ENCODE data around the gene TFPT.
"Not testable (repeated sequence)": the region's sequence is repeated elsewhere in the genome, so short reads cannot be mapped to it uniquely, and the experiment has no call there.

The TFPT gene

GRCh38 chr19:54114340-54115108, 933 bp downstream of the TFPT start:
- no peak for DNase-seq

DNA sequence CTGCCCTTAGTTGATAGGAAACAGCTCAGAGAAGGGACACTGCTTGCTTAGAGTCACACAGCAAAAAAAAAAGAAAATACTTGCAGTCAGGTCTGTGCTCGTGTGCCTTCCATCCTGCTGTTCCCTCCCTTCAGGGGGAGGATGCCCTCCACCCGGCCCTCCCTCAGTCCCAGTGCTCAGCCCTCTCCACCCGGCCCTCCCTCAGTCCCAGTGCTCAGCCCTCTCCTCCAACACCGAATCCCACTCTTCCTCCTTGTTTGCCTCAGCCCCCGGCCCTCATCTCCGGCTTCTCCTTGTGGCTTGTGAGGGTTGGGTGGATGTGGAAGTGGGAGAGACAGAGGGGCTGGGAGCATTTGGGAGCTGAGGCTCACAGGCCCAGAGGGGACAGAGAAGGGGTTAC, 5.8 kb downstream of the TFPT start:
- DNase-seq: no peak

DNA sequence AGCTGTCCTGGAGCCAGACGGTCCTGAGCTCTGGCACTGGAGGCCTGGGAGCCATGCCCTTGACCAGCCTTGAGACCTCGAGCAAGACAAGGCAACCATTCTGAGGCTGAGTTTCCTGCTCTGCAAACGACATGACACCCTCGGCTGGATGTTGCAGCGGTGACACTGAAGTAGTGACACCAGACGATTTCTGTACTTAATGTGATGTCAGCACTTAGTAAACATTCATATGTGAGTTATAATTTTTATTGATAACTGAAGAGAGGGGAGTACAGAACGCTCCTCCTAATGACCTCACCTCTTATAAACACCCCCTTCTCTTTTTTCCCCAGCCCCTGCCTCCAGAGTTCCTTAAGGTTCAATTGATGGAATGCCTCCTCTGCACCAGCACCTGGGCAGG, 7.0 kb downstream of the TFPT start:
- no peak for DNase-seq

DNA sequence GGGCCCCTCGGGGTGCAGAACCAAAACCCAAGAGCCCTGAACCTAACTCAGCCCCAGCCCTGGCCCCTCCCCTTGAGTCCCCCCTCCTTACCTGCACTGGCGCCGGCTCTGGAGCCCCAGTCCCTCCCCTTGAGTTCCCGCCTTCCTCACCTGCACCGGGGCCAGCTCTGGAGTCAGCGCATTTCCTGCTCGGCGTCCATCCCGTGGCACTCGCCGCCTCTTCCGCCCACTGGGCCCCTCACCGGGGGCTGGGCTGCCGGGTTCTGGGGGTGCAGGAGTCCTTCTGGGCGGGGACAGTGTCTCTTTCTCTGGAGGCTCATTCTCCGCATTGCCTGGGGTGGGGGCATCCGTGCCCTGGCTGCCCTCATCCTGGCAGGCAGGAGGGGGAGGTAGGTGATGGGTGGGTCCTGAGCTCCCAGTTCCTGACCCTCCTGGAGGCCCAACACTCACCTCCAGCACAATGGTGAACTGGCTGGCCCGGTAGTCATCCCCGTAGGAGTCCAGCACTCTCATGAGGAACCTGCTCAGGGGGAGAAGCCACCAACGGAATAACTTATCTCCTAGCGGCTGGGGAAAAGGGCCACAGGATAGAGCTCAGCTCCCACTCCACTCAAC, 7.5 kb downstream of the TFPT start:
- DNase-seq: no peak

GRCh38 chr19:54106716-54107115, 8.7 kb downstream of the TFPT start:
- no peak for DNase-seq

DNA sequence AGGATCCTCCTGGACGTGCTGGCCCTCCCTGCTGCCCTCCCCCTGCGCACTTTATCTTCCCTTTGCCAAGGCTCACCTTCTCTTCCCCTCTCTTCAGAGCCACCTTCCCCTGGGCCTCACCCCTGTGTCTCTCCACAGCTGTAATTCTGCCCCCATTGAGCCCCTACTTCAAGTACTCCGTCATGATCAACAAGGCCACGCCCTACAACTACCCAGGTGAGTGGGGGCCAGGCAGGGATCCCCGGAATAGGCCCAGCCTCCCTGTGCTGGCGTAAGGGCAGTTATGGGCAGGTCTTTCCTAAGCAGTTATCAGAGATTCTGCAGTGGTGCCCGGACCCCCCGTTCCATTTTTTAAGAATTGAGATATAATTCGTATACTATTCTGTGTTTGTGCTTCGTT, 9.7 kb downstream of the TFPT start:
- no peak for DNase-seq

DNA sequence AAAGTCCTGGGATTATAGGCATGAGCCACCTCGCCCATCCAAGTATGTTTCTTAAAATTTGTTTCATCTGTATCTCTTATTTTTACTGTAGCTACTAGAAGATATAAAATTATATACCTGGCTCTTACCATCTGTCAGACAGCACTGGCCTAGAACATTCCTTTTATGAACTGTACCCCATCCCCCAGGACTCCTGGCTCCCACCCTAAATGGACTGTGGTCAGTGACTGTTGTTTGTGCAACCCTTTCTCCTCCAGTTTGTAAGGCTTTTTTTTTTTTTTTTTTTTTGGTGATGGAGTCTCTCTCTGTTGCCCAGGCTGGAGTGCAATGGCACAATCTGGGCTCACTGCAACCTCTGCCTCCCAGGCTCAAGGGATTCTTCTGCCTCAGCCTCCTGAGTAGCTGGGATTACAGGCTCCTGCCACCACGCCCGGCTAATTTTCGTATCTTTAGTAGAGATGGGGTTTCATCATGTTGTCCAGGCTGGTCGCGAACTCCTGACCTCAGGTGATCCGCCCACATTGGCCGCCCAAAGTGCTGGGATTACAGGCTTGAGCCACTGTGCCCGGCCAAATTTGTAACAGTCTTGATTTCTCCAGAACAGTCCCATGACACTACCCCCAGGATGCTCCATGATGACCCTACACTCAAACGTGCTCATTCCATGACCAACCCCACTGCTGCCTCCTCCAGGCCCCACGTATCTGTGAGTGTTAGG, 10.3 kb downstream of the TFPT start:
- no peak for DNase-seq

DNA sequence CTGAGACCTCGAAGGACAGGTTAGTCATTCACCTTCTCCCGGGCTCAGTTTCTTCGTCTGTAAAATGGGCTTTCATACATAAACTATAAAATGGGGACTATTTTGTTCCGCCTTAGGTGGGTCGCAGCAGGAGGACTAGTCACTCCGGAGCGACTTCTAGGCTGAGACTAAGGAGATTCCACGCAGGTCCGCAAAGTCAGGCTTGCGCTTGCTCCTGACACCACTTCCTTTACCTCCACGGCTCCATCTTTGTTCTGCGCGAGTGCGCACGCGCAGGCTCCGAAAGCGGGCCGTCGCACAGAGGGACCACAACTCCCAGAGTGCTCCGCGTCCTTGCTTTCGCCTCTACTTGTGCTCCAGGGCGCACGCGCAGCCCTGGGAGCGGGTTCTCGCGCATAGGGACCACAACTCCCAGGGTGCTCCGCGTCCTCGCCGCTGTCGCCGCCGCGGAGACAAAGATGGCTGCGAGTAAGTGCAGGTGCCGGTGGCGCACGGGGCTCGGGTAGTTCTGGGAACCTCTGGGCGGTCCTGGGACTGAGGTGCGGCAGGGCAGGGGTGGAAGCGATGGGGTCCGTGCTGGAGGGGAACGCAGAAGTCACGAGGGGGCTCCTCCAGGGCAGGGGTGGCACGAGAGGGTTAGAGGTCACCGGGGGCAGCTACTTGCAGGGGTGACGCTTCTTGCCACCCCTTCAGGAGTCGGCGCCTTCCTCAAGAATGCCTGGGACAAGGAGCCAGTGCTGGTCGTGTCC, 12.9 kb downstream of the TFPT start, which contains the start of gene NDUFA3:
Gene NDUFA3, plus strand, starts transcription at position 435 of the 749 bp plus-strand sequence. Its CDS starts 24 bp downstream, at position 459.
- DNase-seq: peak; percentile 96

- DNase-seq: no peak
Observed at GRCh38 chr19:54100561-54100960, 14.9 kb downstream of the TFPT start, which contains the start of gene OSCAR. Gene OSCAR (minus strand): TSS chr19:54100803. CDS start chr19:54100792, 11 bp downstream.

DNA sequence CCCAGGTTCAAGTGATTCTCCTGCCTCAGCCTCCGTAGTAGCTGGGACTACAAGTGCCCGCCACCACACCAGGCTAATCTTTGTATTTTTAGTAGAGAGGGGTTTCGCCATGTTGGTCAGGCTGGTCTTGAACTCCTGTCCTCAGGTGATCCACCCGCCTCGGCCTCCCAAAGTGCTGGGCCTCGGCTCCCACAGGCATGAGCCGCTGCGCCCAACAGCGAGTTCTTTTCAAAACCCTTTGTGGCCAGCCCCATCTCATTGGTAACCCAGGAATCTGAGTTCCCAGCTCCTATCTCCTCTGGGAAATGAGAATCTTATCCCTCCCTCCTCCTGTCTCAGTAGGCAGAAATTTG, 15.6 kb downstream of the TFPT start:
- DNase-seq: not testable (repeated sequence)

DNA sequence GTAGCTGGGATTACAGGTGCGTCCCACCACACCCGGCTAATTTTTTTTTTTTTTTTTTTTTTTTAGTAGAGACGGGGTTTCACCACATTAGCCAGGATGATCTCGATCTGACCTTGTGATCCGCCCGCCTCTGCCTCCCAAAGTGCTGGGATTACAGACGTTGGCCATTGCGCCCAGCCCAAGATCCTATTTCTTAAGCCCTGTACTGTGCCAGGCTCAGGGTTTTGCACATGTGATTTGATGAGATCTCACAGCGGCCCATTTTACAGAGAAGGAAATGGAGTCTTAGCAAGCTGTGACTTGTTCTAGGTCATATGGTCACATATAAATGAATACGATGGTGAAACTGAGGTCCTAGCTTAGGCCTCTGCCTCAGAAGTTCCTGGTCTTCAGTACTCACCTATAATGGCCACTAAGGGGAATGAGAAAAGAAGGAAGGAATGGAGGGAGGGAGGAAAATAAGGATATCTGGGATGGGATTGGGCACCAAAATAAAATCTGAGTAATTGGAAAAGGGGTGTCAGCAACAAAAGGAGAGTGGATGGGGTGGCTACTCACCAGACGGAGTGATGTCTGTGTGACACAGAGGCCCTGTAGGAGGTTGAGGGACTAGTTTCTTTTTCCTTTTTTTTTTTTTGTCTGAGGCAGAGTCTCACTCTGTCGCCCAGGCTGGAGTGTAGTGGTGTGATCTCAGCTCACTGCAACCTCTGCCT, 16.1 kb downstream of the TFPT start:
- DNase-seq: no peak

DNA sequence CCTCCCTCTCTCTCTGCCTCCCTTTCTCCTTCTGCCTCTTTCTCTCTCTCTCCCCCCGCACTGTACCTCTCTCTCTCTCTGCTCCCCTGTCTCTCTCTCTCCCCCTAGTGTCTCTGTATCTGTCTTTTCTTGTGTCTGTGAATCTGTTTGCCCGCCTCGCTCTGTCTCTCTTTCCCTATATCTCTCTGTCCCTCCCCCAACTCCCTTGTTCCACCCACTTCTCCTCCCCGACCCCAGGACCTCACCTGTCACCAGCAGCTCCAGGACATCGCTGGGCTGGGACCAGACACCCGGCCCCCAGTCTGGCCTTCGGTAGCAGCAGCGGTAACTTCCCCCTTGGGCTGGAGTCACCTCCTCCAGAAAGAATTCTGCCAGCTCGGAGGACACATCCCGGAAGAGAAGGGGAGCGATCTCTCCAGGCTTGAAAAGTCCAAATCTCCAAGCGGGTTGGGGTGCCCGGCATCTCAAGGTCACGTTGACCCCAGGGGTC, 18.8 kb downstream of the TFPT start:
- no peak for DNase-seq

GRCh38 chr19:54095859-54096616, 19.4 kb downstream of the TFPT start:
- DNase-seq: not testable (repeated sequence)

- no peak for DNase-seq
Observed at GRCh38 chr19:54095136-54095858, 20.2 kb downstream of the TFPT start.

DNA sequence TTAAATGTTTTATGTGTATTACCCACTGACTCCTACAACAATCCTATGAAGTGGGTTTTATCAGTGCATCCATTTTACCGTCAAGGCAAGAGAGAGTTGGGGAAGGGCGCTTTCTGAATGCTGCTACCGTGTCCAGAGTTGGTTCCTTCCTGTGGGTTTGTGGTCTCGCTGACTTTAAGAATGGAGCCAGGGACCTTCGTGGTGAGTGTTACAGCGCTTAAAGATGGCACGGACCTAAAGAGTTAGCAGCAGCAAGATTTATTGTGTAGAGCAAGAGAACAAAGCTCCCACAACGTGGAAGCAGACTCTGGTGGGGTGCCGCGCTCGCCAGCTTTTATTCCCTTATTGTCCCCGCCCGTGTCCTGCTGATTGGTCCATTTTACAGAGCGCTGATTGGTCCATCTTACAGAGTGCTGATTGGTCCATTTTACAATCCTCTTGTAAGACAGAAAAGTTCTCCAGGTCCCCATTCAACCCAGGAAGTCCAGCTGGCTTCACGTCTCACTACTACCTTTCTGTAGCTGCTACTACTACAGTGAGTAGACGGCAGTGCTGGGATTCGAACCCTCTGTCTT, 20.9 kb downstream of the TFPT start:
- no peak for DNase-seq

GRCh38 chr19:54084410-54084809, 31.0 kb downstream of the TFPT start:
- no peak for DNase-seq

- DNase-seq: no peak
Observed at GRCh38 chr19:54081032-54081431, 34.4 kb downstream of the TFPT start, which contains the start of gene TARM1. Gene TARM1 (minus strand): TSS chr19:54081365. CDS start chr19:54081340, 25 bp downstream.

- DNase-seq: no peak
Observed at GRCh38 chr19:54077334-54077733, 38.1 kb downstream of the TFPT start.

- no peak for DNase-seq
Observed at GRCh38 chr19:54074851-54075250, 40.6 kb downstream of the TFPT start.

DNA sequence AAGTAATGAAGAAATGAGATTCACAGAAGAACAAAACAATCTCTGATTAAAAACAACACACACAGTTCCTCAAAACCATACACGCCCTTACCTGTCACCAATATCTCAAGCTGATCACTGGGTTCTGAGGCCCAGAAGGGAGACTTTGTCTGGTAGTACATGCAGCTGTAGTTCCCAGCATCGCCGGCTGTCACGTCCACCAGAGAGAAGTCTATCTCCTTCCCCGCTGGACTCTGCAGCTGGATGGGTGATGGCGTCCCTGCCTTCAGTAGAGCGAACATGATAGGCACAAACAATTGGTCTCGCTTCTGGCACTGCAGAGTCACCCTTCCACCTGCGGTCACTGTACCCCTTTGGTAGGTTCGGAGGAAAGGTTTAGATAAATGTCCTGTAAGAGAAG, 41.6 kb downstream of the TFPT start:
- DNase-seq: no peak

Data from NCI-H2171 (cell line).